ENCODE data around the gene PCSK5.
"Not testable (repeated sequence)": the region's sequence is repeated elsewhere in the genome, so short reads cannot be mapped to it uniquely, and the experiment has no call there.

PCSK5 gene

GRCh38 chr9:76351006-76351405 lies 460.5 kb downstream of the PCSK5 start:
- no peak for DNase-seq (ENCODE audit: low read depth in 1 of 2, low spot score in 1 of 2)

- no peak for DNase-seq (ENCODE audit: low read depth in 1 of 2, low spot score in 1 of 2)
Measured at GRCh38 chr9:76352026-76352620, 461.6 kb downstream of the PCSK5 start.

DNA sequence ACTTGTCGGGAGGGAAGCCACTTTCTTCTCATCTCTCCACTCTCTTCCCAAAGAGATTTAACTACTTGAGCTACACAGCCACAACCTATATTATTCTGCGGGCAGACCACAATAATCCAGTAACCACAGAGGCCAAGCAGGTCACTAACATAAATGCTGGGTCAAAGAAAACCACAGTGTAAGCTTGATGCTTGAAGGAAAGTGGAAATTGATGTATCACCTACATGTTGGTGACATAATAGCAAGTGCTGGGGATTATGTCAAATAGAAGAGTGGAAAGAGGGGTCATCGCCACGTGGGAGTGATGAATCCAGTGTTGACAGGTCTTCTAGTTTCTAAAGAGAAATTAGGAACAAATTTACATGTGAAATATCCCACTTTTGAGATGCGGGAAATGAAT lies 462.8 kb downstream of the PCSK5 start:
- DNase-seq (ENCODE audit: low read depth in 1 of 2, low spot score in 1 of 2) = no peak

GRCh38 chr9:76354221-76354620 lies 463.7 kb downstream of the PCSK5 start:
- DNase-seq (ENCODE audit: low read depth in 1 of 2, low spot score in 1 of 2) = no peak

- DNase-seq (ENCODE audit: low read depth in 1 of 2, low spot score in 1 of 2) = no peak
Measured at GRCh38 chr9:76355886-76356285, 465.4 kb downstream of the PCSK5 start.

DNA sequence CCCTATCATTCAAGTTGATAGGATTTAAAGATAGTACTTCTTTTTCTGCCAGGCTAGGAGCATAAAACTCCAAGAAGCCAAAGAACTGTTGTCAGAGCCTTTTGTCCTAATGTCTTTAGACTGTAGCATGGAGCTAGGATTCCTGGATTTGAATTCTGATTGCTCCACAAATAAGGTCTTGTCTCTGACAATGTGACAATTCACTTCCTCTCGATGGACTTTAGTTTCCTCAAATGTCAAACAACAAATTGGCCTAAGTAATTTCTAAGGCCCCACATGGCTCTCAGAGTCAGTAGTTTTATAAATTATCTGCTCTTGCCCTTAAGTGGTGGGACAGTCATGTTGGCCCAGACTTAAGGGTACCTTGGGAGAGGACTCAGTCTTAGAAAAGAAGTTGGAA lies 467.1 kb downstream of the PCSK5 start:
- DNase-seq (ENCODE audit: low read depth in 1 of 2, low spot score in 1 of 2) = no peak

GRCh38 chr9:76358628-76359280 lies 468.3 kb downstream of the PCSK5 start:
- no peak for DNase-seq (ENCODE audit: low read depth in 1 of 2, low spot score in 1 of 2)

GRCh38 chr9:76359365-76359764 lies 468.9 kb downstream of the PCSK5 start:
- no peak for DNase-seq (ENCODE audit: low read depth in 1 of 2, low spot score in 1 of 2)

DNA sequence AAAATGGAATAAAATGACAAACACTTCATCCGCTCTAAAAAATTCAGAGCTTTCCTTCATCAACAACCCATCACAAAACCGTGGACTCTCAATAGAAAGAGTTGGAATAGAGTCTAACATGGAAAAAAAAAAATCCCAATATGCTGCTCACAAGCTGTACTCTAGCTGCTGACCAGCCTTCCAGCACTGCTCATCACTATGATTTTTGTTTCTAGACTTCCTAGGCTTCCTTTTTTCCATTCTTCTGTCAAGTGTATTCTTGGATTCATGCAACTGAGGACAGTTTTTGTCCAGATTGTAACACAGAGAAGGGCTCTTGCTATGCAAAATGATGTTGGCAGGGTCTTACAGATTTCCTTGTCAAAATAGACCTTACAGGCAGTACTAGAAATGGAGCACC lies 469.3 kb downstream of the PCSK5 start:
- DNase-seq (ENCODE audit: low read depth in 1 of 2, low spot score in 1 of 2) = no peak

- not testable (repeated sequence) for DNase-seq (ENCODE audit: low read depth in 1 of 2, low spot score in 1 of 2)
Measured at GRCh38 chr9:76362332-76363031, 472.0 kb downstream of the PCSK5 start.

- DNase-seq (ENCODE audit: low read depth in 1 of 2, low spot score in 1 of 2) = no peak
Measured at GRCh38 chr9:76363032-76363395, 472.5 kb downstream of the PCSK5 start.

DNA sequence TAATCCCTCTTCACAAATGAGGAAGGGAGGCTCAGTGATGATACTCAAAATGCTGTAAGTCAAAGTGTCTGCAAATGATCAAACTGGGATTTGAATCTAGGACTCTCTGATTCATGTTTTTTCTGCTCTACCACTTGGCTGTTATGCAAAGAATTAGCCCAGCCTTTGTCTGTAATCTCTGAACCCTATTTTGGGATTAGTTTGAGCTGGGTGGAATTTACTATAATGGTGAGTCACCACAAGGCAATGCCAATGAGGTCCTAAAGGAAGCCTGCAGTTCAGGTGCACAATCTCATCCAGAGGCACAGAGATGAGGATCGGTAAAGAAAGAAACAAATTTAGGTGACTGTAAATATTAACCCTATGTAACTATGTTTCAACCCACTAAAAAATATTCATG lies 474.6 kb downstream of the PCSK5 start:
- no peak for DNase-seq (ENCODE audit: low read depth in 1 of 2, low spot score in 1 of 2)

DNA sequence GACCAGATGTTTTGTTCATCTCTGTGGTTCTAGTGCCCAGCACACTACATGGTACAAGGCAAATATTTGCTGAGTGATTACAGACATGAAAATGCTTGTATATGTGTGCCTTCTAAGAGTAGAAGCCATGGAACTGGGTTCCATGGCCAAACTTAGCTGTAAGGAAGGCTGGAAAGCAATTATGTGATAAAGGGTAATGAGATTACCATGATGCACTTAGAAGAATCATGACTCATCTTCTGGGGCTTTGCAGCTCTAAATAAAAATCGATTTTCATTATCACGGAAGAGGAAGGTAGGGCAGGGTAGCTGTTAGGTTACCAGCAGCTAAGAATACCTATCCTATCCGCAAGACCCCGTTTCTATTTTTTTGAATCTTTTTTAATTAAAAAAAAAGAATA lies 475.8 kb downstream of the PCSK5 start:
- no peak for DNase-seq (ENCODE audit: low read depth in 1 of 2, low spot score in 1 of 2)

- DNase-seq (ENCODE audit: low read depth in 1 of 2, low spot score in 1 of 2) = no peak
Measured at GRCh38 chr9:76369583-76369982, 479.1 kb downstream of the PCSK5 start.

GRCh38 chr9:76370396-76371023 lies 480.0 kb downstream of the PCSK5 start:
- no peak for DNase-seq (ENCODE audit: low read depth in 1 of 2, low spot score in 1 of 2)

- no peak for DNase-seq (ENCODE audit: low read depth in 1 of 2, low spot score in 1 of 2)
Measured at GRCh38 chr9:76371901-76372300, 481.4 kb downstream of the PCSK5 start.

- no peak for DNase-seq (ENCODE audit: low read depth in 1 of 2, low spot score in 1 of 2)
Measured at GRCh38 chr9:76372336-76372735, 481.9 kb downstream of the PCSK5 start.

DNA sequence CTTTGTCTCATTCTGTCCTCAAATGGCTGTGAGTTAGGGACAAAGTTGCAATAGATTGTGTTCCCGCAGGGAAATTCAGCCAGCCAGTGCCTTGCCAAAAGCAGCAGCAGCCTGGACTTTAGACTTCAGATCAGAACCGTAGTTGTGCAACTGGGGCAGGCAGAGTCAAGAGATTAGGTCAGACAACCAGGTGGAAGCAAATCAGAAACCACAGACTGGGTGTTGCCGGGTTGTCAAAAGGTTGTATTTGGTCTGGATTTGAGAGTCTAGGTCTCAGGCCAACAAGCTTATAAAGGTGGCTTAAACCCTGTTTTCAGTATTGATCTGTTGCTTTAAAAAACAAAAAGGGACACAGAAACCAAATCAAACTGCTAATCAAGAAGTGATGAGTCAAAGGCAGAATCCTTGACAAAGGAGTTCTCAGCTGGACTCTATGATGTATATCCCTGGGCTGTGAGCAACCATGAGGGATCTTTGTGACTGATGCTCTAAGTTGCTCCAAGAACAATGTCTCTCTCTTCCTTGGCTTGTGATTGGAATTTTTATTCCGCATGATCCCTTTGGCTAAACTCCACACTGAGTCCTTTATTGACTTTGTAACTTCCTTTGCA lies 482.8 kb downstream of the PCSK5 start:
- no peak for DNase-seq (ENCODE audit: low read depth in 1 of 2, low spot score in 1 of 2)

- DNase-seq (ENCODE audit: low read depth in 1 of 2, low spot score in 1 of 2) = no peak
Measured at GRCh38 chr9:76373784-76374474, 483.5 kb downstream of the PCSK5 start.

GRCh38 chr9:76374783-76375559 lies 484.5 kb downstream of the PCSK5 start:
- no peak for DNase-seq (ENCODE audit: low read depth in 1 of 2, low spot score in 1 of 2)
